ENCODE data around the gene DIAPH3.

GRCh38 chr13:59747529-59747928 lies 416.2 kb downstream of the DIAPH3 start:
- TF ChIP-seq CTCF (IDR thresholded peaks at IDR 0.05) (no peak), POLR2A (IDR thresholded peaks at IDR 0.05) (no peak)
